Stomach smooth muscle (tissue), 2 donors: Measurements from ENCODE around the gene EFHC2.

ENCODE experiments used
- H3K27ac ChIP-seq: one replicate; pipeline ENCODE4 v1.7.0; 2013; ENCODE audit warnings: mild to moderate bottlenecking, low read length, inconsistent platforms
- H3K27me3 ChIP-seq, 2 donors: one replicate each; pipeline ENCODE4 v1.7.0; 2013; ENCODE audit warnings: low read length in 2 of 2; ENCODE audit not compliant: insufficient read depth in 2 of 2, control insufficient read depth in 1 of 2
- H3K36me3 ChIP-seq, 2 donors: one replicate each; pipeline ENCODE4 v1.7.0; 2013; ENCODE audit warnings: low read length in 2 of 2; ENCODE audit not compliant: control insufficient read depth in 2 of 2, insufficient read depth in 2 of 2
- H3K4me1 ChIP-seq: one replicate; pipeline ENCODE4 v1.7.0; 2013; ENCODE audit warnings: low read length; ENCODE audit not compliant: control insufficient read depth, insufficient read depth
- H3K4me3 ChIP-seq, 2 donors: one replicate each; pipeline ENCODE4 v1.7.0; 2013; ENCODE audit warnings: low read length in 2 of 2
- H3K9ac ChIP-seq, 2 donors: one replicate each; pipeline ENCODE4 v1.7.0; 2013; ENCODE audit warnings: low read length in 2 of 2, mild to moderate bottlenecking in 1 of 2
- H3K9me3 ChIP-seq, 2 donors: one replicate each; pipeline ENCODE4 v1.7.0; 2013; ENCODE audit warnings: low read length in 2 of 2; ENCODE audit not compliant: control insufficient read depth in 2 of 2
- donor health status: healthy.
- donor health status: Pancreatic carcinoma.

EFHC2 gene

GRCh38 chrX:44162964-44163475, 180.5 kb downstream of the EFHC2 start:
- Histone ChIP-seq H3K9me3 (no peaks in the 10 kb centered on the region), H3K27ac (no peak overlapping the region), H3K27me3 (peaks cover 0 to 5% of the 10 kb centered on the region in 2 donors), H3K9ac (no peak overlapping the region), H3K36me3 (no peaks in the 10 kb centered on the region), H3K4me1 (peaks cover 2% of the 10 kb centered on the region), H3K4me3 (no peak overlapping the region)

DNA sequence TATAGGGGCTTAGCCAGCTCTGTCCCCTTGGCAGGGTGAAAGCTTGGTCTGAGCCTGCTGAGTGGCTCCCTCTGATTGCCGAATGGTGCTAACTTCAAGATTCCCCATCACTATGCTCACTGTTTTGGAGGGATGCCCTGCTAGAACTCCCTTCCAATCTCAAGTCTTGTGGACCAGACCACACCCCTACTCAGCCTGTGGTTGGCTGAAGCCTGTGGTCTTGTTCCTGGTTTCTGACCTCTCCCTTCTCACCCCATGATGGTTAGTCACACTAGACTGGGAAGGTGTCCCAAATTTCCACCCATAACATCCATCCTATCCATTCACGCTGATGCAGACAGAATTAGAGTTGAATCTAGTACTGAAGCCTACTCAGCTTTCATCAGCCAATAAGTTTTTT, 185.6 kb downstream of the EFHC2 start:
- Histone ChIP-seq H3K27ac (no peak overlapping the region), H3K36me3 (no peaks in the 10 kb centered on the region), H3K9ac (no peak overlapping the region), H3K27me3 (peaks cover 0 to 2% of the 10 kb centered on the region in 2 donors), H3K4me3 (no peak overlapping the region), H3K4me1 (peaks cover 2% of the 10 kb centered on the region), H3K9me3 (no peaks in the 10 kb centered on the region)

DNA sequence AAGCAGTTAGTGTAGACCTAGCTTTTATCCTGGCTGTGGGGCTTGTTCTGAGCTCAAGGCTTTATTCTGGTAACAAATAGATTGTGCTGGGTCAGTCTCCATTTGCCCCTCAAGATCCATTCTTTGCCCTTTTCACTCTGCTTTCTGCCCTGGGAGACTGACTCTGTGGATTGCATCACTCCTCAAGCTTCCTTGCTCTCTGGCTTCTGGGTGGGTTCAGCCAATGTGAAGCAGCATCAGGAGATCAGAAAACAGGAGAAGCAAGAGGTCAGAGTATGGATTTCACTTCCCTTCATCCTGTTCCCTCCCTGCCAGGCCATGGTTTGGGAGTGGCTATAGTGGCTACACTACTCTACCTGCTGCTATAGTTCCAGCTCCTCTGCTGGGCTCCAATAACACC, 186.2 kb downstream of the EFHC2 start:
- Histone ChIP-seq H3K9me3 (no peaks in the 10 kb centered on the region), H3K4me3 (no peak overlapping the region), H3K27ac (no peak overlapping the region), H3K36me3 (no peaks in the 10 kb centered on the region), H3K27me3 (peaks cover 0 to 2% of the 10 kb centered on the region in 2 donors), H3K4me1 (peaks cover 2% of the 10 kb centered on the region), H3K9ac (no peak overlapping the region)

DNA sequence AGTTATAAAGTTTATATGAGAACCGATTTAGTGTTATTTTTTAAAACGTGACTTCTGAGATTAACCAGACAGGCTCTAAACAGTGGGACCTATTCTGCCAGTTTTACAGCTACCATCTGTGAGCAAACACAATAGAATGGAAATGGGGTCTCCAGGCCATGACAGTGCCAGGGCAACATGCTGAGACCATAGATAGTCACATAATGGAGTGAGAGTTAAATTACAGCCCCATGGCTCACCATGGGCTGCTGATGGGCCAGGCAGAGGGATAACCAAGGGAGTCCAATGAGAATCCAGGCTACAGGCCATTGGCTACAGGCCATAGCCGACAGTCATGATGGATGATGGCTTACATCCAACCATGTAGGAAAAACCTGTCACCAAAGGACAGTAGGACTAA, 186.7 kb downstream of the EFHC2 start:
- Histone ChIP-seq H3K4me1 (peaks cover 2% of the 10 kb centered on the region), H3K9ac (no peak overlapping the region), H3K4me3 (no peak overlapping the region), H3K27me3 (peaks cover 0 to 2% of the 10 kb centered on the region in 2 donors), H3K9me3 (no peaks in the 10 kb centered on the region), H3K36me3 (no peaks in the 10 kb centered on the region), H3K27ac (no peak overlapping the region)

GRCh38 chrX:44155126-44155525, 188.3 kb downstream of the EFHC2 start:
- Histone ChIP-seq H3K4me1 (peaks cover 2% of the 10 kb centered on the region), H3K36me3 (no peaks in the 10 kb centered on the region), H3K9me3 (no peaks in the 10 kb centered on the region), H3K27ac (no peak overlapping the region), H3K27me3 (peaks cover 0 to 5% of the 10 kb centered on the region in 2 donors), H3K4me3 (no peak overlapping the region), H3K9ac (no peak overlapping the region)

GRCh38 chrX:44152852-44153251, 190.6 kb downstream of the EFHC2 start:
- Histone ChIP-seq H3K4me1 (no peaks in the 10 kb centered on the region), H3K27ac (no peak overlapping the region), H3K4me3 (no peak overlapping the region), H3K27me3 (peaks cover 0 to 3% of the 10 kb centered on the region in 2 donors), H3K9ac (no peak overlapping the region), H3K36me3 (no peaks in the 10 kb centered on the region), H3K9me3 (no peaks in the 10 kb centered on the region)

DNA sequence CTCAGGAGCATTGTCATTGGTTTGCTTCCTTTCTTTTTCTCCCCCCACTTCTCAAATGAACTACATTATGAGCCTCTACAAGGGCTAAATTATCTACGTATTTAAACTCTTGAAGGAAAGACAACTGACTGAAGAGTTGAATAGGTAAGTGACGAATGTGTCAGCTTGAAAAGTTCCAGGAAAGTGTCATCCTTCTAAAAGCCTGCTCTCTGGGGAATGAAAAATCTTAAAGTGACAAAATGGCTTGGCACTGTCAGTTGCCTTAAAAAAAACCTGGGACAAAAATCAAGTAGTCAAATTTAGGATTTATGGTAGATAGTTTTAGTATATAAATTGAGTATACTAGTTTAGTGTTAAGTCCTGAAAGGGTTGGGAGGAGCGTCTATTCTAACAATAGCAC, 196.3 kb downstream of the EFHC2 start:
- Histone ChIP-seq H3K36me3 (no peaks in the 10 kb centered on the region), H3K4me3 (no peak overlapping the region), H3K9me3 (no peaks in the 10 kb centered on the region), H3K4me1 (no peaks in the 10 kb centered on the region), H3K27ac (no peak overlapping the region), H3K27me3 (peaks cover 0 to 3% of the 10 kb centered on the region in 2 donors), H3K9ac (no peak overlapping the region)

DNA sequence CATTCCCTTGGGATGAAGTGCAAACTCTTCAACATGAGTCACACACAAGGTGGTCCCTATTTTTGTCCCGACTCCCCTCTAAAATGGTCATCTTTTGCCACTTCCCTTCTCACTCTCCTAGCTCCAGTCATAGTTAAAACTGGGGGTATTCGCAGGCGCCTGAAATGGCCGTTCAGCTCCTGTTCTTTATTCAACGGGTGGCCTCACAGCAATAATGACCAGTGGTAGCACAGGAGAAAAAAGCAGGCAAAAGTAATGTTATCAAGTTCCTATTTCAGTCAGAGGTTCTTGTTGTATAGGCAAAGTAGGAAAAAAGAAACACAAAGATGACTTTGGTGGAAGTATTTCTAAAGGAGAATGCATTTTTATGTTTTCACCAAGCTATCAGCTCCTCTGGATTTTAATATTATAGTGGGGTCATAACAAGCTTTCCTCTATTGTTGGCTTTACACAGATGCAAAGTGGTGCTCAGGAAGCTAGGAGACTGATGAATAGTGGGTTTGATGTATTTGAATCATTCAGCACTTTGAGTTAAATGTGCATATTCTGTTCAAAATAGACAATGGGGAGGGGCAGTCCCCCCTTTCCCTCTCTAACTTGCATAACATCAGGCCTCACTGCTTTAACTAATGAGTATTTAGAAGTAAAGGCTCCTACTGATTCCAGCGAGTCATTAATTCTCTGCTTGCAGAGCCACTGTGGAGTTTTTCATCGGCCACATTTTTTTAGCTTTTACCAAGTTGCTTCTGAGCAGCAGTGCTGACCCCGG, 199.1 kb downstream of the EFHC2 start:
- Histone ChIP-seq H3K27me3 (no peaks in the 10 kb centered on the region), H3K4me3 (no peak overlapping the region), H3K4me1 (no peaks in the 10 kb centered on the region), H3K9ac (no peak overlapping the region), H3K9me3 (no peaks in the 10 kb centered on the region), H3K27ac (no peak overlapping the region), H3K36me3 (no peaks in the 10 kb centered on the region)

GRCh38 chrX:44143061-44143602, 200.3 kb downstream of the EFHC2 start:
- Histone ChIP-seq H3K9ac (no peak overlapping the region), H3K4me1 (no peaks in the 10 kb centered on the region), H3K4me3 (no peak overlapping the region), H3K36me3 (no peaks in the 10 kb centered on the region), H3K9me3 (no peaks in the 10 kb centered on the region), H3K27me3 (no peaks in the 10 kb centered on the region), H3K27ac (no peak overlapping the region)

DNA sequence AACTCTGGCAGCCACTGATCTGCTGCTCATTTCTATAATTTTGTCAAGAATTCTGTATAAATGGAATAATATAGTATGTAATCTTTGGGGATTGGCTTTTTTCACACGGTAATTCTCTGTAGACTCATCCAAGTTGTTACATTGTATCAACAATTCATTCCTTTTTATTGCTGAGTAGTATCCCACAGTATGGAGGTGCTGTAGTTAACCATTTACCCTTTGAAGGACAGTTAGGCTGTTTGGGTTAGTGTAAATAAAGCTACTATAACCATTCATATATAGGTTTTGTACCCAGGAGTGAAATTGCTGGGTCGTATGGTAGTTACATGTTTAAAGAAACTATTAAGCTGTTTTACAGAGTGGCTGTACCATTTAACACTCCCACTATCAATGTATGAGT, 213.3 kb downstream of the EFHC2 start:
- H3K27ac ChIP-seq = no peak overlapping the region
- H3K9ac ChIP-seq = no peak overlapping the region
- H3K36me3 ChIP-seq = no peaks in the 10 kb centered on the region
- no peaks in the 10 kb centered on the region for H3K4me1 ChIP-seq
- H3K4me3 ChIP-seq = no peak overlapping the region
- H3K27me3 ChIP-seq = peaks cover 0 to 2% of the 10 kb centered on the region in 2 donors
- no peaks in the 10 kb centered on the region for H3K9me3 ChIP-seq

DNA sequence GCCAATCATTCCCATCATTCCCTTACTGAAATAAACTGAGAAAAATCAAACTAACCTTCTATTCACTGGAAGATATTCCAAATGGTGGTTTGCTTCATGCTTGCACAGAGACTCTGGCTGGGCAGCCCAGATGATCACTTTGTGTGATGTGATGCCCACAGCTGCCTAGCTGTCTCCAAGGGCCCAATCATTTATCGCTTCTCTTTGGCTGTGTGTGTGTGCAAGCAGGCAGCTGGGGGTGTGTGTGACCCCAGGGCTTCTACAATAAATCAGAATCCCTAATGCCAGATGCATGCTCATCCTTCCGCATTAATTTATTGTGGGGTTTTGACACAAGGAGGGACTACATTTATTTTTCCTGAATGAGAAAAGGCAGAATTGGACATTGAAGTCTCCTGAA, 230.1 kb downstream of the EFHC2 start:
- no peaks in the 10 kb centered on the region for H3K36me3 ChIP-seq
- H3K4me1 ChIP-seq = no peaks in the 10 kb centered on the region
- peaks cover 0 to 10% of the 10 kb centered on the region in 2 donors for H3K27me3 ChIP-seq
- no peak overlapping the region for H3K9ac ChIP-seq
- no peaks in the 10 kb centered on the region for H3K9me3 ChIP-seq
- H3K27ac ChIP-seq = no peak overlapping the region
- H3K4me3 ChIP-seq = no peak overlapping the region
